ENCODE measurements around the gene PKDCC. TPM values are rescaled to one million over a fixed set of nuclear protein-coding genes. Genes with fewer than 3 reads are reported as not detected.

The PKDCC gene
- total and polyA plus RNA-seq, 10 of the 15 experiments (the other 5 are each of a cell fraction or from before 2014, with no cell fraction given) = 0.13 to 10.2 (median 2.3) TPM

DNA sequence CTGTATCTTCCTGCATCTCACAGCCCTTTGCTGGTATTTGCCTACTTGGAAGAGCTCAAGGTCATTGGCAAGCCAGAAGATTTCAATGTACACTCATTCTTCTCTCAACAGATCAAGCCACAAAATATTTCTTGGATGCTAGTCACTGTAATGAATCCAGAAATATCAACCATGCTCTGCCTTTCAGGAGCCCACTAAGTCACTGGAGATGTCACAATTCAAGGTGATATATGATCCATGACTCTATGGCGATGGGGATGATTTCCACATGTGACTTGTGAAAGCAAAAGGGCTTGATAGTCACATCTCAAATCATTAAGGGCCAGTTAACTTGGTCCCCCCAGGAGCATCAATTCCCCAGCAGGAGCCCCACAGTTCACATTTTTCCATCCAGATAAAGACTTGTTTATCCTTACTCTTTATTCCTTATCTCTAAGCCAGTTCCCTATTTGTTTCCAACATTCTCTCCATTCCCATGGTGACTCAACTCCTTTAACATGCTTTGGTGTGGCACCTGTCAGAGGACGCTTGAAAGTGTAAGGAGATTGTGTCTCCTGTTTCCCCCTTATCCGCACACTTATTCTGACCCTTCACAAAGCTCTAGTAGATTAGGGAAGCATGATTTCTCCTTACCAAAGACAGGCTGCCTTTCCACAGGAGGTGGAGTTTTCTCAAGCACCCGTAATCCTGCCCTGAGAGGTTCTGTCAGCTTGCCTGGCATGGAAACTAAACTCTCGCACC is 15.8 kb downstream of the PKDCC start:
- no peaks in the 10 kb centered on the region for H4K20me1 ChIP-seq (ENCODE audit: control insufficient read depth, insufficient read depth)
- H3K36me3 ChIP-seq (ENCODE audit: control insufficient read depth in 2 of 2, insufficient read depth in 2 of 2, low read length in 1 of 2) = no peaks in the 10 kb centered on the region
- ATAC-seq = no peak
- no peak overlapping the region for H3K27ac ChIP-seq (ENCODE audit: control insufficient read depth, insufficient read depth)
- in situ Hi-C loops (cut with MboI) (no loop called here), intact Hi-C loops (cut with micrococcal nuclease; ENCODE audit: unreplicated experiment) (no loop called here)
- no peak for DNase-seq (ENCODE audit: low read depth, low spot score)
- no peaks in the 10 kb centered on the region for H3K9me3 ChIP-seq (replicated peaks; ENCODE audit: control insufficient read depth, insufficient read depth, low read length)
- ChIA-PET CTCF (interaction anchor here (0.9 kb wide), 1 partner anchor 19 kb away, joined by 3 read pairs; no protein-coding TSS in a partner anchor), POLR2A (no interaction called here), RAD21 (ENCODE audit: unreplicated experiment) (no interaction called here), SMC1A (ENCODE audit: uncharacterized antibody, unreplicated experiment) (no interaction called here)
- FAIRE-seq = no peak
- no TSS peak for BruUV-seq (replicated peaks)
- 46% methylated on average over 5 of the region's 5 CpGs for WGBS (ENCODE audit: insufficient coverage, insufficient replicate concordance, low lambda C conversion rate, missing lambda C conversion rate)
- no peak overlapping the region for H2AFZ ChIP-seq (ENCODE audit: control insufficient read depth, low read depth, low read length)
- no peak overlapping the region for H3K4me2 ChIP-seq (ENCODE audit: control insufficient read depth, insufficient read depth)
- H3K27me3 ChIP-seq (replicated peaks in 1 of 2; ENCODE audit: control insufficient read depth in 2 of 2, insufficient read depth in 2 of 2, low read length in 1 of 2) = peaks cover 0 to 3% of the 10 kb centered on the region in 2 experiments; a peak in 3 of 4 replicates
- H3K4me1 ChIP-seq (ENCODE audit: control insufficient read depth, insufficient read depth, low read length) = no peaks in the 10 kb centered on the region
- H3K79me2 ChIP-seq (ENCODE audit: control insufficient read depth, insufficient read depth, low read length) = no peaks in the 10 kb centered on the region
- no peak overlapping the region for H3K9ac ChIP-seq (ENCODE audit: control insufficient read depth, insufficient read depth, low read length)
- TF ChIP-seq EED (IDR thresholded peaks at IDR 0.05; ENCODE audit: low read depth) (no peak), PAX8 (IDR thresholded peaks at IDR 0.05) (no peak), CBFB (IDR thresholded peaks at IDR 0.05; ENCODE audit: low read depth) (no peak), MEF2B (IDR thresholded peaks at IDR 0.05; ENCODE audit: partially characterized antibody, poor library complexity, severe bottlenecking) (no peak), ZBED1 (IDR thresholded peaks at IDR 0.05; ENCODE audit: borderline replicate concordance) (no peak)
- TF ChIP-seq, protein P1, sequence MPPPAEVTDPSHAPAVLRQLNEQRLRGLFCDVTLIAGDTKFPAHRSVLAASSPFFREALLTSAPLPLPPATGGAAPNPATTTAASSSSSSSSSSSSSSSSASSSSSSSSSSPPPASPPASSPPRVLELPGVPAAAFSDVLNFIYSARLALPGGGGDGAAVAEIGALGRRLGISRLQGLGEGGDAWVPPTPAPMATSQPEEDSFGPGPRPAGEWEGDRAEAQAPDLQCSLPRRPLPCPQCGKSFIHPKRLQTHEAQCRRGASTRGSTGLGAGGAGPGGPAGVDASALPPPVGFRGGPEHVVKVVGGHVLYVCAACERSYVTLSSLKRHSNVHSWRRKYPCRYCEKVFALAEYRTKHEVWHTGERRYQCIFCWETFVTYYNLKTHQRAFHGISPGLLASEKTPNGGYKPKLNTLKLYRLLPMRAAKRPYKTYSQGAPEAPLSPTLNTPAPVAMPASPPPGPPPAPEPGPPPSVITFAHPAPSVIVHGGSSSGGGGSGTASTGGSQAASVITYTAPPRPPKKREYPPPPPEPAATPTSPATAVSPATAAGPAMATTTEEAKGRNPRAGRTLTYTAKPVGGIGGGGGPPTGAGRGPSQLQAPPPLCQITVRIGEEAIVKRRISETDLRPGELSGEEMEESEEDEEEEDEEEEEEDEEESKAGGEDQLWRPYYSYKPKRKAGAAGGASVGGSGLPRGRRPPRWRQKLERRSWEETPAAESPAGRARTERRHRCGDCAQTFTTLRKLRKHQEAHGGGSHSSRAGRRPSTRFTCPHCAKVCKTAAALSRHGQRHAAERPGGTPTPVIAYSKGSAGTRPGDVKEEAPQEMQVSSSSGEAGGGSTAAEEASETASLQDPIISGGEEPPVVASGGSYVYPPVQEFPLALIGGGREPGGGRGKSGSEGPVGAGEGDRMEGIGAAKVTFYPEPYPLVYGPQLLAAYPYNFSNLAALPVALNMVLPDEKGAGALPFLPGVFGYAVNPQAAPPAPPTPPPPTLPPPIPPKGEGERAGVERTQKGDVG (CRISPR knock-in tag; IDR thresholded peaks at IDR 0.05) = no peak
- TF ChIP-seq, protein P2, sequence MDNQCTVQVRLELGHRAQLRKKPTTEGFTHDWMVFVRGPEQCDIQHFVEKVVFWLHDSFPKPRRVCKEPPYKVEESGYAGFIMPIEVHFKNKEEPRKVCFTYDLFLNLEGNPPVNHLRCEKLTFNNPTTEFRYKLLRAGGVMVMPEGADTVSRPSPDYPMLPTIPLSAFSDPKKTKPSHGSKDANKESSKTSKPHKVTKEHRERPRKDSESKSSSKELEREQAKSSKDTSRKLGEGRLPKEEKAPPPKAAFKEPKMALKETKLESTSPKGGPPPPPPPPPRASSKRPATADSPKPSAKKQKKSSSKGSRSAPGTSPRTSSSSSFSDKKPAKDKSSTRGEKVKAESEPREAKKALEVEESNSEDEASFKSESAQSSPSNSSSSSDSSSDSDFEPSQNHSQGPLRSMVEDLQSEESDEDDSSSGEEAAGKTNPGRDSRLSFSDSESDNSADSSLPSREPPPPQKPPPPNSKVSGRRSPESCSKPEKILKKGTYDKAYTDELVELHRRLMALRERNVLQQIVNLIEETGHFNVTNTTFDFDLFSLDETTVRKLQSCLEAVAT (IDR thresholded peaks at IDR 0.05) = no peak
- TF ChIP-seq, protein P3, sequence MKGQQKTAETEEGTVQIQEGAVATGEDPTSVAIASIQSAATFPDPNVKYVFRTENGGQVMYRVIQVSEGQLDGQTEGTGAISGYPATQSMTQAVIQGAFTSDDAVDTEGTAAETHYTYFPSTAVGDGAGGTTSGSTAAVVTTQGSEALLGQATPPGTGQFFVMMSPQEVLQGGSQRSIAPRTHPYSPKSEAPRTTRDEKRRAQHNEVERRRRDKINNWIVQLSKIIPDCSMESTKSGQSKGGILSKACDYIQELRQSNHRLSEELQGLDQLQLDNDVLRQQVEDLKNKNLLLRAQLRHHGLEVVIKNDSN (IDR thresholded peaks at IDR 0.05; ENCODE audit: borderline replicate concordance, extremely low read length, insufficient read depth, low read depth, low read length) = no peak
- no peak overlapping the region for H3K4me3 ChIP-seq
